Choroid plexus epithelial cell (primary cell): ENCODE data around the gene PPP1R1B.
A peak's percentile ranks its signal among the peaks of the same experiment; 100 is the strongest.

Experiments
- DNase-seq: peaks from one replicate; pipeline ENCODE4 v3.0.0-alpha.2; 2010; ENCODE audit warnings: low read depth
- H3K4me3 ChIP-seq: 2 replicates; pipeline ENCODE4 v1.5.1; 2011; ENCODE audit warnings: low read depth, mild to moderate bottlenecking, control low read depth, low read length, moderate library complexity
- TF ChIP-seq, protein P1 (sequence below): conservative IDR thresholded peaks from 2 replicates; pipeline ENCODE4 v1.5.1; 2011; ENCODE audit warnings: low read depth, mild to moderate bottlenecking, control low read depth, inconsistent platforms, low read length, moderate library complexity

PPP1R1B gene

GRCh38 chr17:39618246-39618913, 8.4 kb upstream of the PPP1R1B start:
- H3K4me3 ChIP-seq, result peak overlapping the region; percentile 37
- no peak for DNase-seq
- TF ChIP-seq, protein P1, sequence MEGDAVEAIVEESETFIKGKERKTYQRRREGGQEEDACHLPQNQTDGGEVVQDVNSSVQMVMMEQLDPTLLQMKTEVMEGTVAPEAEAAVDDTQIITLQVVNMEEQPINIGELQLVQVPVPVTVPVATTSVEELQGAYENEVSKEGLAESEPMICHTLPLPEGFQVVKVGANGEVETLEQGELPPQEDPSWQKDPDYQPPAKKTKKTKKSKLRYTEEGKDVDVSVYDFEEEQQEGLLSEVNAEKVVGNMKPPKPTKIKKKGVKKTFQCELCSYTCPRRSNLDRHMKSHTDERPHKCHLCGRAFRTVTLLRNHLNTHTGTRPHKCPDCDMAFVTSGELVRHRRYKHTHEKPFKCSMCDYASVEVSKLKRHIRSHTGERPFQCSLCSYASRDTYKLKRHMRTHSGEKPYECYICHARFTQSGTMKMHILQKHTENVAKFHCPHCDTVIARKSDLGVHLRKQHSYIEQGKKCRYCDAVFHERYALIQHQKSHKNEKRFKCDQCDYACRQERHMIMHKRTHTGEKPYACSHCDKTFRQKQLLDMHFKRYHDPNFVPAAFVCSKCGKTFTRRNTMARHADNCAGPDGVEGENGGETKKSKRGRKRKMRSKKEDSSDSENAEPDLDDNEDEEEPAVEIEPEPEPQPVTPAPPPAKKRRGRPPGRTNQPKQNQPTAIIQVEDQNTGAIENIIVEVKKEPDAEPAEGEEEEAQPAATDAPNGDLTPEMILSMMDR, result no peak

GRCh38 chr17:39618956-39619785, 7.6 kb upstream of the PPP1R1B start:
- TF ChIP-seq, protein P1, result no peak
- DNase-seq, result no peak
- no peak overlapping the region for H3K4me3 ChIP-seq

DNA sequence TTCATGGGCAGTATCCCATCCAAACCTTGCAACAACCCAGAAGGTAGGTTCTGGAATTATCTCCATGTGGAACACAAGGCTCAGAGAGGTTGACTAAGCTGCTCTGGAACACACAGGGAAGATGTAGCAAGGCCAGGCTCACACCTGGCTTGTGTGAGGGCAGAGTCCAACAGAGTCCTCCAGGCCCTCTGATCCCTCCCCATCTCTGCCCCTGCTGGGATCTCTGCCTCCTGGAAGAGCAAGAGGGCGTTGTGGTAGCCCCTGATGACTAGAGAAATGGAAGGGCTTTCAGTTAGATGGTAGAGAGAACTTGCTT, 7.0 kb upstream of the PPP1R1B start:
- no peak overlapping the region for H3K4me3 ChIP-seq
- TF ChIP-seq, protein P1, result no peak
- DNase-seq, result no peak

- no peak overlapping the region for H3K4me3 ChIP-seq
- peak; percentile 85 for DNase-seq
- TF ChIP-seq, protein P1, result peak; percentile 100
These were observed 5.0 kb upstream of the PPP1R1B start for GRCh38 chr17:39621523-39622379.

- H3K4me3 ChIP-seq, result no peak overlapping the region
- DNase-seq, result no peak
- TF ChIP-seq, protein P1, result no peak
These were observed 4.3 kb upstream of the PPP1R1B start for GRCh38 chr17:39622380-39623006.

GRCh38 chr17:39623356-39623950, 3.3 kb upstream of the PPP1R1B start:
- TF ChIP-seq, protein P1, result peak; percentile 94

More at GRCh38 chr17:39623356-39623950, 3.3 kb upstream of the PPP1R1B start:
- no peak overlapping the region for H3K4me3 ChIP-seq
- DNase-seq, result peak; percentile 59
